Tibial nerve (tissue), 4 donors: ENCODE measurements around the gene ARID5A. TPM values are rescaled to one million over a fixed set of nuclear protein-coding genes. Genes with fewer than 3 reads are reported as not detected.

Experiments used
- DNase-seq, 2 donors: peaks; one replicate each; pipeline ENCODE4 v3.0.0-alpha.2; 2019; ENCODE audit warnings: low spot score in 2 of 2
- H3K27ac ChIP-seq, 4 donors: fragments of 200-600 bp; sonication (generic) in 3 of 4; one replicate each; pipeline ENCODE4 v1.5.1; 2017 to 2019; ENCODE audit warnings: mild to moderate bottlenecking in 1 of 4
- H3K27me3 ChIP-seq, 2 donors: fragments of 200-600 bp; sonication (generic) in 1 of 2; one replicate each; pipeline versions ENCODE4 v1.5.1 to v1.6.0; 2017 to 2019
- H3K36me3 ChIP-seq, 3 donors: fragments of 200-600 bp; sonication (generic); one replicate each; pipeline ENCODE4 v1.5.1; 2018 to 2019
- H3K4me1 ChIP-seq, 4 donors: fragments of 200-600 bp; sonication (generic) in 3 of 4; one replicate each; pipeline ENCODE4 v1.5.1; 2017 to 2019
- H3K4me3 ChIP-seq, 4 donors: fragments of 200-600 bp; sonication (generic) in 3 of 4; one replicate each; pipeline ENCODE4 v1.5.1; 2017 to 2019; ENCODE audit warnings: mild to moderate bottlenecking in 1 of 4, moderate library complexity in 1 of 4
- H3K9me3 ChIP-seq, 4 donors: fragments of 200-600 bp; sonication (generic) in 3 of 4; one replicate each; pipeline ENCODE4 v1.5.1; 2017 to 2019
- EP300 ChIP-seq, 2 donors: sonication (generic); formaldehyde crosslinking; IDR thresholded peaks; one replicate each; pipeline ENCODE4 v1.6.1; 2017; ENCODE audit warnings: antibody characterized with exemption in 2 of 2, mild to moderate bottlenecking in 1 of 2
- POLR2A ChIP-seq, 2 donors: fragments of 450-650 bp; IDR thresholded peaks; one replicate each; pipeline ENCODE4 v1.6.1; 2017; ENCODE audit warnings: antibody characterized with exemption in 2 of 2, mild to moderate bottlenecking in 2 of 2, moderate library complexity in 2 of 2
- WGBS, 2 donors: methylation state at CpG; one replicate each; pipeline ENCODE4 v1.1.5; 2018; 5-methylcytosine and 5-hydroxymethylcytosine counted together
- total RNA-seq, 4 donors: library from RNA; depleted of rRNA; stranded (reverse); fragments of >200 nt; gene quantifications; one replicate each; pipeline ENCODE4 v1.1.0, GENCODE V29; 2016
- TF ChIP-seq, protein P1 (sequence below), 5 experiments: fragments of 200-600 bp in 3 of 5; fragments of 450-650 bp in 2 of 5; sonication (generic) in 3 of 5; IDR thresholded peaks; one replicate each; pipeline ENCODE4 v1.5.1; 2016 to 2019; ENCODE audit warnings: antibody characterized with exemption in 5 of 5, mild to moderate bottlenecking in 3 of 5, moderate library complexity in 2 of 5

Gene ARID5A
- total RNA-seq, 4 donors from 2014 or later: 23.8 to 56.4 (median 40.3) TPM

DNA sequence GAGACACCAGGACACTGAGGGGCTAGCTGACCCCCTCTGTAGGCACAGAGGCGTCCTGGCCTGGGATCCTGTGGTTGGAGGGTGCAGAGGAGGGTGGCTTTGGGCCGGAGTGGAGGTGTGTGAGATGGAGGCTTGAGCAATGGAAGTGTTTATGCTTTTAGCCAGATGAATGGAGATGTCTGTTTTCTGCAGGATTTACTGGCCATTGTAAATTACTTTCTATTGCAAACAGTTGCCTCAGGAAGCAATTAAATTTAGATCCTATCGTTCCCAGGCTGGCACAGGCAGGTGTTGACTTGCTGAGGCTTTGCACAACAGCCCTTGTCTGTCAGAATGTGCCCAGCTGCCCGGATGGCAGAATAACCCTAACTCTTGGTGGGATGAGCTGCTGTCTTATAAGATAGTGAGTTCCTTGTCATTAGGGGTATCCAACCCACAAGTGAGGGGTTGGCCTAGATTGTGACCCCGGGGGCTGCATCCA, 1.8 kb upstream of the ARID5A start:
- Histone ChIP-seq H3K27ac (peak overlapping the region in 3 of 4 donors; percentile 82 to 94 (median 89)), H3K36me3 (no peaks in the 10 kb centered on the region), H3K4me3 (no peak overlapping the region), H3K4me1 (peaks cover 6 to 87% (median 58%) of the 10 kb centered on the region in 4 donors), H3K27me3 (no peaks in the 10 kb centered on the region), H3K9me3 (no peaks in the 10 kb centered on the region)
- WGBS, 2 donors: 52 to 60% methylated on average over 4 to 5 of the region's 5 CpGs
- no peak for DNase-seq
- TF ChIP-seq, protein P1, sequence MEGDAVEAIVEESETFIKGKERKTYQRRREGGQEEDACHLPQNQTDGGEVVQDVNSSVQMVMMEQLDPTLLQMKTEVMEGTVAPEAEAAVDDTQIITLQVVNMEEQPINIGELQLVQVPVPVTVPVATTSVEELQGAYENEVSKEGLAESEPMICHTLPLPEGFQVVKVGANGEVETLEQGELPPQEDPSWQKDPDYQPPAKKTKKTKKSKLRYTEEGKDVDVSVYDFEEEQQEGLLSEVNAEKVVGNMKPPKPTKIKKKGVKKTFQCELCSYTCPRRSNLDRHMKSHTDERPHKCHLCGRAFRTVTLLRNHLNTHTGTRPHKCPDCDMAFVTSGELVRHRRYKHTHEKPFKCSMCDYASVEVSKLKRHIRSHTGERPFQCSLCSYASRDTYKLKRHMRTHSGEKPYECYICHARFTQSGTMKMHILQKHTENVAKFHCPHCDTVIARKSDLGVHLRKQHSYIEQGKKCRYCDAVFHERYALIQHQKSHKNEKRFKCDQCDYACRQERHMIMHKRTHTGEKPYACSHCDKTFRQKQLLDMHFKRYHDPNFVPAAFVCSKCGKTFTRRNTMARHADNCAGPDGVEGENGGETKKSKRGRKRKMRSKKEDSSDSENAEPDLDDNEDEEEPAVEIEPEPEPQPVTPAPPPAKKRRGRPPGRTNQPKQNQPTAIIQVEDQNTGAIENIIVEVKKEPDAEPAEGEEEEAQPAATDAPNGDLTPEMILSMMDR (IDR thresholded peaks at IDR 0.05): no peak
- TF ChIP-seq EP300 (IDR thresholded peaks at IDR 0.05) (no peak), POLR2A (IDR thresholded peaks at IDR 0.05) (no peak)

DNA sequence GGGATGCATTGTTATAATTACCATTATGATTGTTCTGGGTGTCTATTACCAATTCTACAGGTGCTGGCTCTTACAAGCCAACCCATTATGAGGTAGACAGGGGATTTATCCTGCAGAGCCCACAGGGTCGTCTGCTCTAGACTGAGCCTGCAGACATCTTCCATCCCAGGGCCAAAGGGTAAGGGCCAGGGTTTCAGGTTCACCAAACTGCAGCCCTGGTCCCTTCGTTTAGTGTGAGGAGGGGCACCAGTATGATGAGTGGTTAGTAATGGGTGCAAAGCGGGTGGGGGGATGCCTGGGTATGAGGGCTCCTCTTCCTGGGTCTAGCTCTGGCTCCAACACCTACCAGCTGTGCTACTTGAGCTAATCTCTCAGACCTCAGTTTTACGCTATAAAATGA, 1.2 kb upstream of the ARID5A start:
- Histone ChIP-seq H3K4me1 (peaks cover 6 to 88% (median 59%) of the 10 kb centered on the region in 4 donors), H3K27me3 (no peaks in the 10 kb centered on the region), H3K27ac (peak overlapping the region in 1 of 4 donors; percentile 89), H3K36me3 (no peaks in the 10 kb centered on the region), H3K9me3 (no peaks in the 10 kb centered on the region), H3K4me3 (no peak overlapping the region)
- 85 to 87% methylated on average over 4 of the region's 4 CpGs for WGBS, 2 donors
- no peak for TF ChIP-seq EP300 (IDR thresholded peaks at IDR 0.05)
- TF ChIP-seq POLR2A (IDR thresholded peaks at IDR 0.05): no peak
- TF ChIP-seq, protein P1 (IDR thresholded peaks at IDR 0.05): no peak
- no peak for DNase-seq

GRCh38 chr2:96537066-96537733, 648 bp downstream of the ARID5A start:
- WGBS, 2 donors: 0% methylated on average over 53 to 61 of the region's 61 CpGs
- Histone ChIP-seq H3K27me3 (no peaks in the 10 kb centered on the region), H3K9me3 (no peaks in the 10 kb centered on the region), H3K4me1 (peaks cover 6 to 89% (median 50%) of the 10 kb centered on the region in 4 donors), H3K4me3 (peak overlapping the region; percentile 89 to 100 (median 96)), H3K27ac (peak overlapping the region; percentile 99 to 100 (median 100)), H3K36me3 (no peaks in the 10 kb centered on the region)
- peak; percentile 55 to 69 for DNase-seq
- TF ChIP-seq EP300 (IDR thresholded peaks at IDR 0.05): peak in 1 of 2 donors; percentile 31
- TF ChIP-seq POLR2A (IDR thresholded peaks at IDR 0.05): no peak
- TF ChIP-seq, protein P1 (IDR thresholded peaks at IDR 0.05): no peak

DNA sequence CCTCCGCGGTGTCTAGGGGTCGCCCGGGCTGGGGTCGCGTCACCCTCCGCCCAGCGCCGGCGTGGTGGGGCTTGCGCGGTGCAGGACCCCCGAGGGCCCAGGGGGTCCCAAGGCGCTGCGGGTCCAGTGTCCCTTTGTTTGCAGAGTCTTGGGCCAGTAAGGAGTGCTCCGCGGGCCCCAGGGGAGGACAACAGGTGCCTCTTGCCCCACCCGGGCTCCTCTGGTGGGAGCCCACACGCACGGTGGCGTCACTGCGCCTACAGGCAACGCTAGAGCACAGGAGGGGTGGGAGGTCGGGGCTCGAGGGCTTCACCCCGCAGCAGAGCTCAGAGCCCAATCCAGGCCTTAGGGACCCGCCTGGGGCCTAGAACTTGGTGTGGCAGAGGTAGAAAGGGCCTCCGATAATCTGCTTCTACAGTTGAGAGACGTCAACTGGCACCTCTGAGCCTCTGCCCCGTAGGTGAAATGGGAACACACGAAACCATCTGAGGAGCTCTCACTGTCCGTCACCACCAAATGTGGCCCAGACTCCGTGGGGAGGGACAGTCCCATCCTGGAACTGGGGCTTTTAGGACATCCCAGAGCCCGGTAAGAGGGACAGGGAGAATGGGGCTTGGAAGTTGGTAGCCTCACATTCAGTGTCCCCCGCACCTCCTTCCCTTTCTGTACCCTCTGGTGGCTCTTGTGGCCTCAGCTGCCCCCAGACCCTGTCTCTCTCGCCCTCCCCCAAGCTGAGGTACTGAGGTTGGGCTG, 1.4 kb downstream of the ARID5A start:
- Histone ChIP-seq H3K4me3 (peak overlapping the region; percentile 89 to 100 (median 96)), H3K27ac (peak overlapping the region; percentile 99 to 100 (median 100)), H3K27me3 (no peaks in the 10 kb centered on the region), H3K36me3 (peaks cover 0 to 6% (median 0%) of the 10 kb centered on the region in 3 donors), H3K4me1 (peaks cover 6 to 85% (median 44%) of the 10 kb centered on the region in 4 donors), H3K9me3 (no peaks in the 10 kb centered on the region)
- WGBS, 2 donors: 8 to 15% methylated on average over 15 to 33 of the region's 36 CpGs
- DNase-seq: no peak
- TF ChIP-seq, protein P1 (IDR thresholded peaks at IDR 0.05): no peak
- TF ChIP-seq POLR2A (IDR thresholded peaks at IDR 0.05) (no peak), EP300 (IDR thresholded peaks at IDR 0.05) (no peak)
